DMS153 treated with DMSO at 0.1 percent for 48 hours (cell line): Measurements from ENCODE around the gene NLE1.
A peak's percentile ranks its signal among the peaks of the same experiment; 100 is the strongest.
"Not testable (repeated sequence)": the region's sequence is repeated elsewhere in the genome, so short reads cannot be mapped to it uniquely, and the experiment has no call there.

Experiments used
- DNase-seq: peaks from one replicate; lab custom pipeline; 2025; ENCODE audit not compliant: unreplicated experiment; lab: John Stamatoyannopoulos, UW

Gene NLE1

GRCh38 chr17:35141681-35142466, at the start of gene NLE1:
TSS of gene NLE1 (minus strand) at chr17:35142303. CDS start at chr17:35142275, 28 bp downstream.
- DNase-seq = peak; percentile 46

- DNase-seq = no peak
Observed at GRCh38 chr17:35191001-35191695, 49.0 kb upstream of the NLE1 start.

- DNase-seq = no peak
Observed at GRCh38 chr17:35189291-35189690, 47.2 kb upstream of the NLE1 start.

- no peak for DNase-seq
Observed at GRCh38 chr17:35188111-35188510, 46.0 kb upstream of the NLE1 start.

- DNase-seq = no peak
Observed at GRCh38 chr17:35187481-35187880, 45.4 kb upstream of the NLE1 start.

GRCh38 chr17:35185849-35186248, 43.7 kb upstream of the NLE1 start:
- no peak for DNase-seq

GRCh38 chr17:35184274-35184673, 42.2 kb upstream of the NLE1 start:
- DNase-seq = no peak

- DNase-seq = no peak
Observed at GRCh38 chr17:35183332-35183731, 41.2 kb upstream of the NLE1 start.

- DNase-seq = not testable (repeated sequence)
Observed at GRCh38 chr17:35179379-35179778, 37.3 kb upstream of the NLE1 start.

GRCh38 chr17:35176897-35177296, 34.8 kb upstream of the NLE1 start:
- DNase-seq = no peak

GRCh38 chr17:35175638-35176415, 33.7 kb upstream of the NLE1 start:
- no peak for DNase-seq

GRCh38 chr17:35174835-35175334, 32.8 kb upstream of the NLE1 start:
- DNase-seq = no peak

- DNase-seq = not testable (repeated sequence)
Observed at GRCh38 chr17:35172321-35172720, 30.2 kb upstream of the NLE1 start.

- no peak for DNase-seq
Observed at GRCh38 chr17:35171834-35172233, 29.7 kb upstream of the NLE1 start.

GRCh38 chr17:35170968-35171771, 29.1 kb upstream of the NLE1 start:
- no peak for DNase-seq

GRCh38 chr17:35169835-35170363, 27.8 kb upstream of the NLE1 start:
- no peak for DNase-seq

- no peak for DNase-seq
Observed at GRCh38 chr17:35167666-35168065, 25.6 kb upstream of the NLE1 start.

- DNase-seq = no peak
Observed at GRCh38 chr17:35167046-35167445, 24.9 kb upstream of the NLE1 start.

GRCh38 chr17:35166526-35166925, 24.4 kb upstream of the NLE1 start:
- DNase-seq = no peak

- DNase-seq = no peak
Observed at GRCh38 chr17:35164716-35165115, 22.6 kb upstream of the NLE1 start.
